ENCODE results near the gene PLEKHM3.
"Not testable (repeated sequence)": the region's sequence is repeated elsewhere in the genome, so short reads cannot be mapped to it uniquely, and the experiment has no call there.

PLEKHM3 gene

GRCh38 chr2:207950063-207950760 is 75.1 kb downstream of the PLEKHM3 start:
- DNase-seq: no peak

- not testable (repeated sequence) for DNase-seq
Observed at GRCh38 chr2:207949245-207949644, 76.1 kb downstream of the PLEKHM3 start.

GRCh38 chr2:207944979-207945600 is 80.2 kb downstream of the PLEKHM3 start:
- no peak for DNase-seq

- no peak for DNase-seq
Observed at GRCh38 chr2:207944334-207944733, 81.0 kb downstream of the PLEKHM3 start.

GRCh38 chr2:207939342-207940108 is 85.8 kb downstream of the PLEKHM3 start:
- DNase-seq: no peak

GRCh38 chr2:207938886-207939285 is 86.4 kb downstream of the PLEKHM3 start:
- no peak for DNase-seq

- no peak for DNase-seq
Observed at GRCh38 chr2:207938415-207938814, 86.9 kb downstream of the PLEKHM3 start.

- no peak for DNase-seq
Observed at GRCh38 chr2:207937823-207938222, 87.5 kb downstream of the PLEKHM3 start.

GRCh38 chr2:207937253-207937652 is 88.1 kb downstream of the PLEKHM3 start:
- DNase-seq: no peak

GRCh38 chr2:207936380-207936779 is 88.9 kb downstream of the PLEKHM3 start:
- no peak for DNase-seq

- no peak for DNase-seq
Observed at GRCh38 chr2:207935991-207936370, 89.3 kb downstream of the PLEKHM3 start.

- DNase-seq: no peak
Observed at GRCh38 chr2:207935121-207935990, 90.0 kb downstream of the PLEKHM3 start.

GRCh38 chr2:207934720-207935119 is 90.6 kb downstream of the PLEKHM3 start:
- DNase-seq: no peak

- no peak for DNase-seq
Observed at GRCh38 chr2:207933396-207934065, 91.8 kb downstream of the PLEKHM3 start.

GRCh38 chr2:207932106-207932505 is 93.2 kb downstream of the PLEKHM3 start:
- DNase-seq: no peak

GRCh38 chr2:207930747-207931146 is 94.6 kb downstream of the PLEKHM3 start:
- DNase-seq: peak; percentile 80

- no peak for DNase-seq
Observed at GRCh38 chr2:207929923-207930322, 95.4 kb downstream of the PLEKHM3 start.

GRCh38 chr2:207928079-207928478 is 97.2 kb downstream of the PLEKHM3 start:
- no peak for DNase-seq

GRCh38 chr2:207926989-207927300 is 98.4 kb downstream of the PLEKHM3 start:
- DNase-seq: no peak

- no peak for DNase-seq
Observed at GRCh38 chr2:207926133-207926988, 99.0 kb downstream of the PLEKHM3 start.

GRCh38 chr2:207925601-207926000 is 99.7 kb downstream of the PLEKHM3 start:
- DNase-seq: no peak

- no peak for DNase-seq
Observed at GRCh38 chr2:207921606-207922005, 103.7 kb downstream of the PLEKHM3 start.

Data from DMS79 treated with DMSO at 0.1 percent for 48 hours (cell line).